ENCODE results near the gene AMIGO2. TPM values are rescaled to one million over a fixed set of nuclear protein-coding genes. Genes with fewer than 3 reads are reported as not detected.

The AMIGO2 gene, protein sequence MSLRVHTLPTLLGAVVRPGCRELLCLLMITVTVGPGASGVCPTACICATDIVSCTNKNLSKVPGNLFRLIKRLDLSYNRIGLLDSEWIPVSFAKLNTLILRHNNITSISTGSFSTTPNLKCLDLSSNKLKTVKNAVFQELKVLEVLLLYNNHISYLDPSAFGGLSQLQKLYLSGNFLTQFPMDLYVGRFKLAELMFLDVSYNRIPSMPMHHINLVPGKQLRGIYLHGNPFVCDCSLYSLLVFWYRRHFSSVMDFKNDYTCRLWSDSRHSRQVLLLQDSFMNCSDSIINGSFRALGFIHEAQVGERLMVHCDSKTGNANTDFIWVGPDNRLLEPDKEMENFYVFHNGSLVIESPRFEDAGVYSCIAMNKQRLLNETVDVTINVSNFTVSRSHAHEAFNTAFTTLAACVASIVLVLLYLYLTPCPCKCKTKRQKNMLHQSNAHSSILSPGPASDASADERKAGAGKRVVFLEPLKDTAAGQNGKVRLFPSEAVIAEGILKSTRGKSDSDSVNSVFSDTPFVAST
- total RNA-seq (2014; rRNA removed) (19.3 and 22.2 TPM in 2 replicates), Bru-seq, nascent RNA (percentile 95 among the genes with signal in this experiment), BruChase-seq, experiment 1, labeled RNA remaining after a 6-hour chase (percentile 97 among the genes with signal in this experiment), BruChase-seq, experiment 2, labeled RNA remaining after a 2-hour chase (percentile 98 among the genes with signal in this experiment)
- long read RNA-seq, transcript AMIGO2-202 (3 exons, 3,058 nt): minor isoform, 9 of 224 reads
- long read RNA-seq, transcript AMIGO2-203 (3 exons, 2,856 nt): major isoform, 106 of 224 reads
- long read RNA-seq, transcript AMIGO2-201 (2 exons, 3,763 nt): minor isoform, 48 of 224 reads
- long read RNA-seq, partial matches to known transcripts: 6 of 224 reads
- long read RNA-seq, other reads (novel, unspliced or antisense): 55 of 224 reads

DNA sequence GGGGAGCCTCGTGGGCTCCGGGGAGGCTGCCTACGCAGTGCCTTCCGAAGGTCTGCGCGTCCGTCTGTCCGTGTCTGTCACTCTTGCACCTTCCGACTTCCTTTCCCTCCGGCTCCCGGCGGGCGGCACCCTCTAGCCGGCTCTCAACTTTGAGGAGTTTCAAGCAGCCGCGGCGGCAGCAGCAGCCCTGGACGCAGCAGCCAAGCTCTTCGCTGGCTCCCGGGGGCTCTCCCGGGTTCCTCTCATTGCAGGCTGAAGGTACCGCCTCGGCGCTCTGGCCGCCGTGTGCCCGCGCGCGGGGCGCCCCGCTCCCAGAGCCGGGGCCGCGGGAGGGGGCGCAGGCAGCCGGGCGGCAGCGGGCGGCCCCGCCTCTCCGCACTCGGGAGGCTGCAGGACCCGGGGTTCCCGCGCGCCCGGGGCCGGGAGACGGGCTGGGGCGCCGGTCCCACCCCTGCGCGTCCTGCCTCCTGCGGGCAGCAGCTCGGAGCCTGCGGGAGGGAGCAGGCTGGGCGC is at the start of gene AMIGO2, which contains the start of gene PCED1B:
AMIGO2 (minus strand) TSS at position 492 of the 513 bp plus-strand sequence. CDS start 957 bp downstream, outside the sequence.
PCED1B (plus strand) TSS at position 154 of the 513 bp plus-strand sequence. CDS start 155,443 bp downstream, outside the sequence.
- DNase-seq (peak; percentile 80), ATAC-seq (peak; percentile 48)
- H3K36me3 ChIP-seq (ENCODE audit: low read depth, low read length): no peaks in the 10 kb centered on the region
- H3K9me3 ChIP-seq (ENCODE audit: low read length): no peaks in the 10 kb centered on the region
- H3K27ac ChIP-seq (ENCODE audit: low read length): peak within 1 kb of the TSS; percentile 85
- peaks cover 66% of the 10 kb centered on the region for H3K4me1 ChIP-seq (ENCODE audit: insufficient read depth, low read length)
- TF ChIP-seq EZH2phosphoT487 (IDR thresholded peaks at IDR 0.05; ENCODE audit: borderline replicate concordance, low read length): no peak
- TF ChIP-seq, protein P1, sequence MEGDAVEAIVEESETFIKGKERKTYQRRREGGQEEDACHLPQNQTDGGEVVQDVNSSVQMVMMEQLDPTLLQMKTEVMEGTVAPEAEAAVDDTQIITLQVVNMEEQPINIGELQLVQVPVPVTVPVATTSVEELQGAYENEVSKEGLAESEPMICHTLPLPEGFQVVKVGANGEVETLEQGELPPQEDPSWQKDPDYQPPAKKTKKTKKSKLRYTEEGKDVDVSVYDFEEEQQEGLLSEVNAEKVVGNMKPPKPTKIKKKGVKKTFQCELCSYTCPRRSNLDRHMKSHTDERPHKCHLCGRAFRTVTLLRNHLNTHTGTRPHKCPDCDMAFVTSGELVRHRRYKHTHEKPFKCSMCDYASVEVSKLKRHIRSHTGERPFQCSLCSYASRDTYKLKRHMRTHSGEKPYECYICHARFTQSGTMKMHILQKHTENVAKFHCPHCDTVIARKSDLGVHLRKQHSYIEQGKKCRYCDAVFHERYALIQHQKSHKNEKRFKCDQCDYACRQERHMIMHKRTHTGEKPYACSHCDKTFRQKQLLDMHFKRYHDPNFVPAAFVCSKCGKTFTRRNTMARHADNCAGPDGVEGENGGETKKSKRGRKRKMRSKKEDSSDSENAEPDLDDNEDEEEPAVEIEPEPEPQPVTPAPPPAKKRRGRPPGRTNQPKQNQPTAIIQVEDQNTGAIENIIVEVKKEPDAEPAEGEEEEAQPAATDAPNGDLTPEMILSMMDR (conservative IDR thresholded peaks at IDR 0.05; ENCODE audit: low read depth, low read length): peak; percentile 59
- TF ChIP-seq EZH2 (IDR thresholded peaks at IDR 0.05; ENCODE audit: low read length, unreplicated experiment): no peak
- H3F3A ChIP-seq (ENCODE audit: low read length, unreplicated experiment): peaks cover 10% of the 10 kb centered on the region
- peak within 1 kb of the TSS; percentile 82 for H3K4me3 ChIP-seq (ENCODE audit: low read length)
- no peaks in the 10 kb centered on the region for H3K27me3 ChIP-seq (ENCODE audit: low read length)
- peak within 1 kb of the TSS; percentile 83 for H2AFZ ChIP-seq (ENCODE audit: low read length)
- intact Hi-C loops (cut with micrococcal nuclease): loop anchor here (2.0 kb wide), 1 partner anchor 45 kb away; no protein-coding TSS in a partner anchor
- POLR2A ChIA-PET (ENCODE audit: unreplicated experiment): interaction anchor here (0.6 to 1.1 kb wide), 5 partner anchors 16 to 228 kb away, joined by 3 to 10 read pairs (median 5); no protein-coding TSS in a partner anchor
- no peaks in the 10 kb centered on the region for H3K9me2 ChIP-seq (replicated peaks; ENCODE audit: low read length)
- H4K20me1 ChIP-seq (ENCODE audit: low read length): peaks cover 7% of the 10 kb centered on the region; the same call in 1 of the 2 replicates
- H3K4me2 ChIP-seq (ENCODE audit: low read length): peak within 1 kb of the TSS; percentile 94
- no TSS peak for BruUV-seq (replicated peaks)
- CTCF ChIA-PET: interaction anchor here (0.6 to 2.0 kb wide), 3 partner anchors 47 to 228 kb away, joined by 3 to 15 read pairs (median 4); no protein-coding TSS in a partner anchor
- peaks cover 59% of the 10 kb centered on the region for H3K79me2 ChIP-seq (ENCODE audit: low read length)
- H3K9ac ChIP-seq (ENCODE audit: low read length): peak within 1 kb of the TSS; percentile 75

DNA sequence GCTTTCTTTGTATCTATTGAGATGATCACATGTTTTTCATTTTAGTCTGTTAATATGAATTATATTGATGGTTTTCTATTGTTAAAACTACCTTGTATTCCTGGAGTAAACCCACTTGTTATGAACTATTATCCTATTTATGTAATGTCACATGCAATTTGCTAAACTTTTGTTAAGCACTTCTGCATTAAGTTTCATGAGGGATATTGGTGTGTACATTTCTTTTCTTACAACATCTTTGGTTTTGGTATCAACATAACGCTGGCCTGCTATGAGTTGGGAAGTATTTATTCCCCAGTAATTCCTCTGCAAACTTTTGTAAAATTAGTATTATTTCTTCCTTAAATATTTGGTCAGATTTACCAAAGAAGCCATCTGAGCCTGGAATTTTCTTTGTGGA is 46.5 kb upstream of the AMIGO2 start:
- no peaks in the 10 kb centered on the region for H3K27me3 ChIP-seq (ENCODE audit: low read length)
- ChIA-PET POLR2A (ENCODE audit: unreplicated experiment) (no interaction called here), CTCF (no interaction called here)
- no peak overlapping the region for H3K4me3 ChIP-seq (ENCODE audit: low read length)
- H3K9me2 ChIP-seq (replicated peaks; ENCODE audit: low read length): no peaks in the 10 kb centered on the region
- BruUV-seq (replicated peaks): no TSS peak
- H3K4me1 ChIP-seq (ENCODE audit: insufficient read depth, low read length): peaks cover 33% of the 10 kb centered on the region
- H4K20me1 ChIP-seq (ENCODE audit: low read length): no peaks in the 10 kb centered on the region
- H3K9ac ChIP-seq (ENCODE audit: low read length): no peak overlapping the region
- no peak for ATAC-seq
- TF ChIP-seq, protein P1 (conservative IDR thresholded peaks at IDR 0.05; ENCODE audit: low read depth, low read length): no peak
- no peak for TF ChIP-seq EZH2 (IDR thresholded peaks at IDR 0.05; ENCODE audit: low read length, unreplicated experiment)
- no peak for TF ChIP-seq EZH2phosphoT487 (IDR thresholded peaks at IDR 0.05; ENCODE audit: borderline replicate concordance, low read length)
- H3K4me2 ChIP-seq (ENCODE audit: low read length): no peak overlapping the region
- no peak overlapping the region for H3K27ac ChIP-seq (ENCODE audit: low read length)
- no peaks in the 10 kb centered on the region for H3K9me3 ChIP-seq (ENCODE audit: low read length)
- no peak for DNase-seq
- H3K79me2 ChIP-seq (ENCODE audit: low read length): no peaks in the 10 kb centered on the region
- no peaks in the 10 kb centered on the region for H3F3A ChIP-seq (ENCODE audit: low read length, unreplicated experiment)
- H2AFZ ChIP-seq (ENCODE audit: low read length): no peak overlapping the region
- intact Hi-C loops (cut with micrococcal nuclease): no loop called here
- no peaks in the 10 kb centered on the region for H3K36me3 ChIP-seq (ENCODE audit: low read depth, low read length)

Measured in PC-3 (cell line).